ENCODE measurements around the gene SERPINB2. TPM values are rescaled to one million over a fixed set of nuclear protein-coding genes. Genes with fewer than 3 reads are reported as not detected.

Gene SERPINB2
- total RNA-seq, 1 experiment from 2014 or later = not detected

GRCh38 chr18:63883617-63884016 is 3.9 kb upstream of the SERPINB2 start:
- in situ Hi-C loops (cut with HindIII; ENCODE audit: low sequenced_read_pairs) = no loop called here
- no peak for DNase-seq (ENCODE audit: low spot score)

GRCh38 chr18:63888470-63889190 is 1.1 kb downstream of the SERPINB2 start:
- no peak for DNase-seq (ENCODE audit: low spot score)
- in situ Hi-C loops (cut with HindIII; ENCODE audit: low sequenced_read_pairs) = no loop called here

GRCh38 chr18:63889626-63890025 is 2.1 kb downstream of the SERPINB2 start:
- DNase-seq (ENCODE audit: low spot score) = no peak
- in situ Hi-C loops (cut with HindIII; ENCODE audit: low sequenced_read_pairs) = no loop called here

DNA sequence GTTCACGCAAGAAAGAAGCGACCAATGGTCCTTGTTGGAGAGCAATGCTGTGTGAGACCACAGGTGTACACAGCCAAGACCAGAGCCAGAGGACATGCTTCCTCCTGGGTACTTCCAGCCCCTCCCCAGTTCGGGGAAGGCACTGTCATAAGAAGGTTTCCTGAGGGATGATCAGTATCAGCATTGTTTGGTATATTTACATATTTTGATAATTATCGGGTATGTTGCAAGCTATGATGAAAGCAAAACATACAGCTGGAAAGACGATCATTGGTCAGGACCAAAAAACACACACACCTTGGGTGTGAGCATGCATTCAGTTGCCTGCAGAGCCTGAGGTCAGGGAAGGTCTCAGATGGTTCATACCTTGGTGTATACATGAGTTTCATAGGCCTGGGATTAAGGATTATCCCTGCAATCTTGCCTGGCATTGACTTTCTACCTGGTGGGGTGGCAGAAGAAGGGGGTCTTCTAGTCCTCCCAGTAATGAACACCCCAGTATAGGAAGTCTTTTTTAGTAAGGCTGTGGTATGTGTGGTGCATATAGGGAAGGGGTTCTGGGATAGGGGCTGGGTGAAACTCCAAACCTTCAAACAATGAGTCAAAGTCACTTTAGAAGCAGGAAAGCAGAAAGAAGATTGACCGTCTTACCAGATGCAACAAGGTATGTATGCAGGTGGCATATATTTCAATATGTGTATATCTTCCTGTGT is 2.9 kb downstream of the SERPINB2 start:
- in situ Hi-C loops (cut with HindIII; ENCODE audit: low sequenced_read_pairs) = no loop called here
- DNase-seq (ENCODE audit: low spot score) = no peak

GRCh38 chr18:63890950-63891304 is 3.4 kb downstream of the SERPINB2 start:
- in situ Hi-C loops (cut with HindIII; ENCODE audit: low sequenced_read_pairs) = no loop called here
- peak; percentile 3 for DNase-seq (ENCODE audit: low spot score)

GRCh38 chr18:63892566-63892965 is 5.1 kb downstream of the SERPINB2 start:
- no peak for DNase-seq (ENCODE audit: low spot score)
- in situ Hi-C loops (cut with HindIII; ENCODE audit: low sequenced_read_pairs) = no loop called here

- in situ Hi-C loops (cut with HindIII; ENCODE audit: low sequenced_read_pairs) = no loop called here
- DNase-seq (ENCODE audit: low spot score) = no peak
Measured at GRCh38 chr18:63894106-63894772, 6.7 kb downstream of the SERPINB2 start.

- in situ Hi-C loops (cut with HindIII; ENCODE audit: low sequenced_read_pairs) = no loop called here
- no peak for DNase-seq (ENCODE audit: low spot score)
Measured at GRCh38 chr18:63895190-63895589, 7.7 kb downstream of the SERPINB2 start.

DNA sequence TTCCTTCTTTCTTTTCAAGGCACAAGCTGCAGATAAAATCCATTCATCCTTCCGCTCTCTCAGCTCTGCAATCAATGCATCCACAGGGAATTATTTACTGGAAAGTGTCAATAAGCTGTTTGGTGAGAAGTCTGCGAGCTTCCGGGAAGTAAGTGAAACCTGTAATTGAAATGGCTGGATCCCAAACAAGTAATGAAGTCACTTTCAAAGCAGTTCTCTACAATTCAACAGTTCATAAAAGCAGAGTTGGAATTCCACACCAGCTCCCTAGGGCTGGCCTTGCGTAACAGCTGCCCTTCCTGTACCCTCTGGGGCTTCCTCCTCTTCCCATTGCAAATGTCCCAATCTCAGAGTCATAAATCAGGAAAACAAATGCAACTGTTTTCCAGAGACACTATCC is 9.6 kb downstream of the SERPINB2 start:
- in situ Hi-C loops (cut with HindIII; ENCODE audit: low sequenced_read_pairs) = no loop called here
- no peak for DNase-seq (ENCODE audit: low spot score)

DNA sequence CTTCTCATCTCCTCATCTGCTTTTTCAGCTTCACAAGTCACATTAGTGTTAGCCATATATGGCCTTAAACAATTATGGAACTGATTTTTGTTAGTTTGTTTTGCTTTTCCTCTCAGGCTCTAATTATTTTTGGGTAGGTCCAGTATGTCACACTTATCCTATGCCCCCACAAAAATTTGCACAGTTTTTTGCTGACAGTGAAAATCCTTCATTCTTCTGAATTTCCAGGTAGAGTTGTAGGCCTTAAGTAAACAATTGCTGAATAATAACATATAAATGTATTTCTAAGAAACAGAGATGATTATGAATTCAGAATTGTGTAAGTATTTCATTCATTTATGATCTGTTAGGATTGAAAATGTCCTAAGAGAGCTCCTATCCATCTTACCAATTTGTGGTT is 11.7 kb downstream of the SERPINB2 start:
- in situ Hi-C loops (cut with HindIII; ENCODE audit: low sequenced_read_pairs) = no loop called here
- DNase-seq (ENCODE audit: low spot score) = no peak

- no peak for DNase-seq (ENCODE audit: low spot score)
- in situ Hi-C loops (cut with HindIII; ENCODE audit: low sequenced_read_pairs) = no loop called here
Measured at GRCh38 chr18:63903851-63904570, 16.5 kb downstream of the SERPINB2 start.

GRCh38 chr18:63904694-63905093 is 17.2 kb downstream of the SERPINB2 start:
- no peak for DNase-seq (ENCODE audit: low spot score)
- in situ Hi-C loops (cut with HindIII; ENCODE audit: low sequenced_read_pairs) = no loop called here

GRCh38 chr18:63905361-63905760 is 17.9 kb downstream of the SERPINB2 start:
- no peak for DNase-seq (ENCODE audit: low spot score)
- in situ Hi-C loops (cut with HindIII; ENCODE audit: low sequenced_read_pairs) = no loop called here

DNA sequence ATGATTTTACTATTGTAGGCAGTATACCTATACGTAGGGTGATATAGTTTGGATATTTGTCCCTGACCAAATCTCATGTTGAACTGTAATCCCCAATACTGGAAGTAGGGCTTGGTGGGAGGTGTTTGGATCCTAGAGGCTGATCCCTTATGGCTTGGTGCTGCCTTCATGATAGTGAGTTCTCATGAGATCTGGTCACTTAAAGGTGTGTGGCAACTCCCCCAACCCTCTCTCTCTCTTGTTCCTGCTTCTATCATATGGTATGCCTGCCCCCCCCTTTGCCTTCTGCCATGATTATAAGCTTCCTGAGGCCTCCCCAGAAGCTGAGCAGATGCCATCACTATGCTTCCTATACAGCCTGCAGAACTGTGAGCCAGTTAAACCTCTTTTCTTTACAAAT is 18.6 kb downstream of the SERPINB2 start:
- in situ Hi-C loops (cut with HindIII; ENCODE audit: low sequenced_read_pairs) = no loop called here
- DNase-seq (ENCODE audit: low spot score) = no peak

- in situ Hi-C loops (cut with HindIII; ENCODE audit: low sequenced_read_pairs) = no loop called here
- DNase-seq (ENCODE audit: low spot score) = no peak
Measured at GRCh38 chr18:63907664-63908063, 20.2 kb downstream of the SERPINB2 start, which contains the start of gene SERPINB10. TSS of gene SERPINB10 (plus strand) at chr18:63907958. CDS start at chr18:63915511, 7,553 bp downstream.

- DNase-seq (ENCODE audit: low spot score) = no peak
- in situ Hi-C loops (cut with HindIII; ENCODE audit: low sequenced_read_pairs) = no loop called here
Measured at GRCh38 chr18:63908858-63909257, 21.4 kb downstream of the SERPINB2 start.

GRCh38 chr18:63909870-63910269 is 22.4 kb downstream of the SERPINB2 start:
- in situ Hi-C loops (cut with HindIII; ENCODE audit: low sequenced_read_pairs) = no loop called here
- DNase-seq (ENCODE audit: low spot score) = no peak

- in situ Hi-C loops (cut with HindIII; ENCODE audit: low sequenced_read_pairs) = no loop called here
- DNase-seq (ENCODE audit: low spot score) = no peak
Measured at GRCh38 chr18:63917817-63918216, 30.3 kb downstream of the SERPINB2 start.

DNA sequence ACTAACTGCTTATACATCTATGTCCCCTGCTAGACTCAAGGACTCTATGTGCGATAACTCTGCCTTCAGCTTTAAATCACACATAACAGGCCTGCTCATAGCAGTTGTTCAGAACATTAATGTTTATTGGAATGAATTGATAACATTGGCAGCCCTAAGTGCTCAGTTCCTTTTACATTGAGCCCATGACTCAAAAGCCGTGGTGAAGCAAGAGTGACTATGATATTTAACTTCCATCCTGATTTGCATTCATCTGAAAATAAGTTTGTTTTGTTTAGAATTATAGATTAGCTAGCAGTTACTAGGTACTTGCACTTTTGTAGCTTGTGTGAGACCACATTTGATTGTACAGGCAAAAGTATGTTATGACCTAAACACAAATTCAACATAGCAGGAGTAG is 34.5 kb downstream of the SERPINB2 start:
- no peak for DNase-seq (ENCODE audit: low spot score)
- in situ Hi-C loops (cut with HindIII; ENCODE audit: low sequenced_read_pairs) = no loop called here

DNA sequence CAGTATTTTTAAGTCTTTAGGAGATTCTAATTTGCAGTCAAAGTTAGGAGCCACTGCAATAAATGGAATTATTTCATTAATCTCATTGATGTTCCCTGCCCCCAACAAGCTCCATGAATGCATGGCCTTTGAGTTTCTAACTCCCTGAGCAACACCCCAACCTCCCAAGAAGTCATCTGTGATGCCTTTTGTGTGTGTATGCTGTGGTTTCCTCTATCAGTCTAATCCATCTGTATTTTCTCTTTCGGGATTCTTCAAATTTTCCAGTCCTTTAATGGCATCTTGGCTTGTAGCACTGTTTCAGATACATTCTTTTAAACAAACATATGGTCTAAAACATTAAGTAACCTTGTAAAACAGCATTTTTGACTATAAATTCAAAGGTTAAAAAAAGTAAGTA is 37.0 kb downstream of the SERPINB2 start:
- in situ Hi-C loops (cut with HindIII; ENCODE audit: low sequenced_read_pairs) = no loop called here
- DNase-seq (ENCODE audit: low spot score) = no peak
